ENCODE measurements around the gene D2HGDH. TPM values are rescaled to one million over a fixed set of nuclear protein-coding genes. Genes with fewer than 3 reads are reported as not detected.

Gene D2HGDH
- total RNA-seq, 1 donor from 2014 or later: 10.0 TPM

DNA sequence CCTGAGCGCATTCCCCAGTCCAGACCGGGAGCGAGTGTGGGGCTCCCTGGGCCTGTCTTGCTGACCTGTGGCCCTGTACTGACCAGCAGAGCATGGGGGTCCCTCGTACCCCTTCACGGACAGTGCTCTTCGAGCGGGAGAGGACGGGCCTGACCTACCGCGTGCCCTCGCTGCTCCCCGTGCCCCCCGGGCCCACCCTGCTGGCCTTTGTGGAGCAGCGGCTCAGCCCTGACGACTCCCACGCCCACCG lies 79.9 kb downstream of the D2HGDH start:
- H3K9ac ChIP-seq (ENCODE audit: low read length): no peak overlapping the region
- Mint-ChIP-seq H3K27me3 (ENCODE audit: low read depth, unreplicated experiment) (peaks cover 8% of the 10 kb centered on the region), H3K27ac (ENCODE audit: unreplicated experiment) (no peak overlapping the region), H3K36me3 (ENCODE audit: low read depth, unreplicated experiment) (no peaks in the 10 kb centered on the region), H3K4me3 (ENCODE audit: unreplicated experiment) (no peak overlapping the region), H3K4me1 (ENCODE audit: low read depth, unreplicated experiment) (no peaks in the 10 kb centered on the region), H3K9me3 (ENCODE audit: unreplicated experiment) (no peaks in the 10 kb centered on the region)
- no peak for DNase-seq (ENCODE audit: low read depth)
- no peaks in the 10 kb centered on the region for H3K4me1 ChIP-seq (ENCODE audit: insufficient read depth, low read length)
- no peak overlapping the region for H2AFZ ChIP-seq (ENCODE audit: low read depth, low read length)
- H3K79me2 ChIP-seq (ENCODE audit: insufficient read depth, low read length): no peaks in the 10 kb centered on the region
- no peak overlapping the region for H3K4me3 ChIP-seq (ENCODE audit: insufficient read depth, low read depth, low read length)
- FAIRE-seq: no peak
- no peaks in the 10 kb centered on the region for H3K36me3 ChIP-seq (ENCODE audit: insufficient read depth, low read length)
- H3K4me2 ChIP-seq (ENCODE audit: low read length): no peak overlapping the region
- H3K27ac ChIP-seq (ENCODE audit: low read depth, low read length): no peak overlapping the region
- no peaks in the 10 kb centered on the region for H4K20me1 ChIP-seq (ENCODE audit: insufficient read depth, low read length)
- no peaks in the 10 kb centered on the region for H3K27me3 ChIP-seq (ENCODE audit: insufficient read depth, low read length)
- no peak for TF ChIP-seq EZH2 (IDR thresholded peaks at IDR 0.05; ENCODE audit: insufficient read depth, low read length)
- TF ChIP-seq, protein P1, sequence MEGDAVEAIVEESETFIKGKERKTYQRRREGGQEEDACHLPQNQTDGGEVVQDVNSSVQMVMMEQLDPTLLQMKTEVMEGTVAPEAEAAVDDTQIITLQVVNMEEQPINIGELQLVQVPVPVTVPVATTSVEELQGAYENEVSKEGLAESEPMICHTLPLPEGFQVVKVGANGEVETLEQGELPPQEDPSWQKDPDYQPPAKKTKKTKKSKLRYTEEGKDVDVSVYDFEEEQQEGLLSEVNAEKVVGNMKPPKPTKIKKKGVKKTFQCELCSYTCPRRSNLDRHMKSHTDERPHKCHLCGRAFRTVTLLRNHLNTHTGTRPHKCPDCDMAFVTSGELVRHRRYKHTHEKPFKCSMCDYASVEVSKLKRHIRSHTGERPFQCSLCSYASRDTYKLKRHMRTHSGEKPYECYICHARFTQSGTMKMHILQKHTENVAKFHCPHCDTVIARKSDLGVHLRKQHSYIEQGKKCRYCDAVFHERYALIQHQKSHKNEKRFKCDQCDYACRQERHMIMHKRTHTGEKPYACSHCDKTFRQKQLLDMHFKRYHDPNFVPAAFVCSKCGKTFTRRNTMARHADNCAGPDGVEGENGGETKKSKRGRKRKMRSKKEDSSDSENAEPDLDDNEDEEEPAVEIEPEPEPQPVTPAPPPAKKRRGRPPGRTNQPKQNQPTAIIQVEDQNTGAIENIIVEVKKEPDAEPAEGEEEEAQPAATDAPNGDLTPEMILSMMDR (IDR thresholded peaks at IDR 0.05; ENCODE audit: insufficient read depth, low read depth, low read length): no peak
- H3K9me3 ChIP-seq (ENCODE audit: insufficient read depth, low read depth, low read length): no peaks in the 10 kb centered on the region

- no peaks in the 10 kb centered on the region for H3K79me2 ChIP-seq (ENCODE audit: insufficient read depth, low read length)
- Mint-ChIP-seq H3K27me3 (ENCODE audit: low read depth, unreplicated experiment) (peaks cover 8% of the 10 kb centered on the region), H3K27ac (ENCODE audit: unreplicated experiment) (no peak overlapping the region), H3K9me3 (ENCODE audit: unreplicated experiment) (no peaks in the 10 kb centered on the region), H3K36me3 (ENCODE audit: low read depth, unreplicated experiment) (no peaks in the 10 kb centered on the region), H3K4me3 (ENCODE audit: unreplicated experiment) (no peak overlapping the region), H3K4me1 (ENCODE audit: low read depth, unreplicated experiment) (no peaks in the 10 kb centered on the region)
- no peak overlapping the region for H3K27ac ChIP-seq (ENCODE audit: low read depth, low read length)
- FAIRE-seq (no peak), DNase-seq (ENCODE audit: low read depth) (no peak)
- no peak for TF ChIP-seq EZH2 (IDR thresholded peaks at IDR 0.05; ENCODE audit: insufficient read depth, low read length)
- TF ChIP-seq, protein P1 (IDR thresholded peaks at IDR 0.05; ENCODE audit: insufficient read depth, low read depth, low read length): no peak
- no peaks in the 10 kb centered on the region for H4K20me1 ChIP-seq (ENCODE audit: insufficient read depth, low read length)
- H3K9ac ChIP-seq (ENCODE audit: low read length): no peak overlapping the region
- no peak overlapping the region for H2AFZ ChIP-seq (ENCODE audit: low read depth, low read length)
- H3K9me3 ChIP-seq (ENCODE audit: insufficient read depth, low read depth, low read length): no peaks in the 10 kb centered on the region
- H3K4me2 ChIP-seq (ENCODE audit: low read length): no peak overlapping the region
- H3K4me3 ChIP-seq (ENCODE audit: insufficient read depth, low read depth, low read length): no peak overlapping the region
- H3K4me1 ChIP-seq (ENCODE audit: insufficient read depth, low read length): no peaks in the 10 kb centered on the region
- no peaks in the 10 kb centered on the region for H3K36me3 ChIP-seq (ENCODE audit: insufficient read depth, low read length)
- no peaks in the 10 kb centered on the region for H3K27me3 ChIP-seq (ENCODE audit: insufficient read depth, low read length)
Observed at GRCh38 chr2:241814643-241815476, 80.4 kb downstream of the D2HGDH start.
